Muscle of leg (tissue), 11 donors: ENCODE results near the gene BCL11B. TPM values are rescaled to one million over a fixed set of nuclear protein-coding genes. Genes with fewer than 3 reads are reported as not detected.

Source experiments
- DNase-seq: peaks from one replicate; pipeline ENCODE4 v3.0.0; 2013
- H3K27ac ChIP-seq: one replicate; pipeline ENCODE4 v1.5.1; 2013; ENCODE audit warnings: mild to moderate bottlenecking, low read length, control low read depth
- H3K27me3 ChIP-seq: one replicate; pipeline ENCODE4 v1.6.1; 2013; ENCODE audit warnings: low read length; ENCODE audit not compliant: control insufficient read depth, insufficient read depth
- H3K36me3 ChIP-seq: one replicate; pipeline ENCODE4 v1.6.1; 2013; ENCODE audit warnings: low read length; ENCODE audit not compliant: control insufficient read depth, insufficient read depth
- H3K4me1 ChIP-seq: one replicate; pipeline ENCODE4 v1.6.1; 2013; ENCODE audit warnings: low read length; ENCODE audit not compliant: control insufficient read depth, insufficient read depth
- H3K4me3 ChIP-seq: one replicate; pipeline ENCODE4 v1.5.1; 2013; ENCODE audit warnings: low read length, control low read depth
- H3K9me3 ChIP-seq: replicated peaks from 2 replicates; pipeline ENCODE4 v1.6.1; 2013; ENCODE audit warnings: low read depth, low read length; ENCODE audit not compliant: control insufficient read depth
- whole genome bisulfite sequencing: methylation state at CpG from one replicate; pipeline ENCODE4 v1.1.5; 2013; ENCODE audit warnings: missing lambda C conversion rate; ENCODE audit not compliant: insufficient coverage; 5-methylcytosine and 5-hydroxymethylcytosine counted together
- polyA plus RNA-seq, 8 donors: library from polyadenylated mRNA; unstranded; fragments of 120-200 nt; gene quantifications; one replicate each; pipeline versions ENCODE4 v1.2.1 to v1.2.3, GENCODE V29; 2013; ENCODE audit warnings: inconsistent platforms in 1 of 8, low replicate concordance in 1 of 8; ENCODE audit not compliant: insufficient read length in 8 of 8, insufficient read depth in 1 of 8
- total RNA-seq: library from RNA; stranded (reverse); fragments of 120-200 nt; gene quantifications from one replicate; pipeline ENCODE4 v1.2.4, GENCODE V29; 2013

Gene BCL11B
- total and polyA plus RNA-seq, 9 donors, result 0.89 to 6.3 (median 1.4) TPM

DNA sequence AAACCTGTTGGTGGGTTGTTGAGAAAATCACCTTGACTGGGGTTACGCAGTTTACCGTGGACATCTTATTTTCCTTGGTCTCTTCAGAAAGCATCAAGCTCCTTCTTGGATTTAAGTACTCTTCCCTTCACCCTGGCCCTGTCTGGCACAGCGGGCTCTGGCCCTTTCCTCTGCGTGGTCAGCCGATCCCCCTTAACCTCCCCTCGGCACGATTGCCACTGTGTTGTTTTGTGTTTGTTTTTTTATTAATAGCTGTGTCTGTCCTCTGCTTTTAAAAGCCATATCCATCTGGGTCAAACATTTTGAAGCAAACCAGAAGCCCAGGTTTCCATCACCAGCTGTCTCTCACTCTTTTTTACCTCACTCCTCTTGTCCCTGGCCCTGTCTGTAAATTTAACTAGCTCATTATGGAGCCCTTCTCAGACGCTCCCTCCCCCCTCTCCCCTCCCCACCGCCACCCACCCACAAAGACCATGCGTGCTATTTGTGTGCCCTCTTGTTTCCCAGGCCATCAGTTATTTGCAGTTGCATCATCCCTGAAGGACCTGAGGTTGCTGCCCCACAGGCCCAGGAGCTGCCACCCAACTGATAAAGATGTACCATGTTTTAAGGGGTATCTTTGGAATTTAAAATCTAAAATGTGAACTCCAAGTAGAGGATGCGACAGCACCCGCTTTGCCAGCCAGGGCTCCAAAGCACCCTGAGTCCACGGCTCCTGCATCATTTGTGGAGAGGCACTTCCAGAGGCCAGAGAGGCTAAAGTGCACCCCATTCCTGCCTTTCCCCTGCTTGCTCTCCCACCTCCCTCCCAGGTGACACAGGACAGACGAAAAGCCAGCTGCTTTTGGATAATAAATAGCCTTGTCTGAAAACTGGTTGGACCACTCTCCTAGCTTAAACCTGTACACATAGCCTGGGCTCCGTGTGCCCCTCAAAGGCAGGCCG lies 3.9 kb downstream of the BCL11B start:
- H3K36me3 ChIP-seq, result no peaks in the 10 kb centered on the region
- H3K27me3 ChIP-seq, result peaks cover 72% of the 10 kb centered on the region
- WGBS, result 49% methylated on average over 9 of the region's 16 CpGs
- no peak overlapping the region for H3K4me3 ChIP-seq
- H3K9me3 ChIP-seq, result no peaks in the 10 kb centered on the region
- peaks cover 16% of the 10 kb centered on the region for H3K4me1 ChIP-seq
- no peak for DNase-seq
- no peak overlapping the region for H3K27ac ChIP-seq

DNA sequence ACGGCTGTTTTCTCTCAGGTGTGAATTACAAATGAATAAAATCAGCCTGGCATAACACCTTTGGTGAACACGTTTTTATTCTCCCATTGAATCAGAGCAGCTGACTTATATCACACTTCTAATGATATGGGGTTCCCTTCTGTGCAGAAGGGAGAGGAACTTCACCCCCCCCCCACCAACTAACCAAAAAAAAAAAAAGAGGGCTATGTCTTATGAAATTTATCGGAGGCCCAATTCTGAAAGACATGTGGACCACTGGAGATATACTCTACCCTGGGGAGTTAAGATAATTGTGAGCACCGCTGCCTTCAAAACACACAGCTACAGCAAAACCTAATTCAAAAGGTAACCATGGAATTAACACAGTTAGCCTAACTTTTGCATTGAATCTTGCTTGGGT lies 4.6 kb downstream of the BCL11B start:
- no peak for DNase-seq
- no CpG with 5 or more reads among the region's 4 CpGs for WGBS
- Histone ChIP-seq H3K36me3 (no peaks in the 10 kb centered on the region), H3K4me1 (peaks cover 16% of the 10 kb centered on the region), H3K9me3 (no peaks in the 10 kb centered on the region), H3K4me3 (no peak overlapping the region), H3K27ac (no peak overlapping the region), H3K27me3 (peaks cover 72% of the 10 kb centered on the region)

DNA sequence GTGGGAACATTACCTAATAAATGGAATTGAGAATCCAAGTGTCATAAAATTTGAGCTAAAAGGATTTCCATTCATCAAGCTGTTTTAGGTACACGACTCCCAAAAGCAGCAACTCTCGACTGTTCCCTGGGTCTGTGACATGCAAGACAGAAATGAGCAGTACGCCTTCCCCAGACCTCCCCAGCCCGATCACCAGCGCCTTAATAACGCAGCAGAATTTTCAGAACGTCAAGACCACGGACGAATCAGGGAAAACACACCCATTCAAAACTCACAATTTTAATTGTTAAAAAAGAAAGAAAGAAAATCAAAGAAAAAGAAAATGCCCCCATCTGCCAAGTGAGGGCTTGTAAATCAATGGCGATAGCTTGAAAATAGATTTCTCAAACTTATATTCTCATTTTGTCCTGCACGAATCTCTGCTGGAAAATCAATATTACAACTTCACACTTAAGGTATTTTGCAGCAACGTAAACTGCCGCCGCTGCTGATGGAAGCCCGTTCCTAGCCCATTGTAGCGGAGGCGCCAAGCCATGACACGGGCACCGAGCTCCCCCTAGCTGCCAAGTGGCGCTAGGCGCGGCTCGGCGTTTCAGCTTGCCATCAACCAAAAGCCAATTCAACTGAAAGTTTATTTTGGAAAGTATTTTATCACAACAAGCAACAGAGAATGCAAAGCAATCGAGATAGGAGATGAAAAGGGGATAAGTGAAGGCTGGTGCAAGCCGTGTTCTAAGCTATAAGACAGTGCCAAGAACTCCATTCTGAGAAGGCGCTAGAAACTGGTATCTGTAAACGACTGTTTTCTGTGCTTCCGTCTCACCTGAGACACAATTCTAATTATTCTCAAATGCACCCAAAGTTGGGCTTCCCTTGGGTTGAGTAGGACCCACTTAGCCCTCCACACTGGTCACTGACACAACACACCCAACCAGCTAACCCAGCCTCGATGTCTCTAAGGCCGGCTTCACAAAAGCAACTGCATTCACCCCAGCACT lies 5.5 kb downstream of the BCL11B start:
- peaks cover 69% of the 10 kb centered on the region for H3K27me3 ChIP-seq
- H3K27ac ChIP-seq, result no peak overlapping the region
- 21% methylated on average over 11 of the region's 31 CpGs for WGBS
- no peaks in the 10 kb centered on the region for H3K36me3 ChIP-seq
- H3K9me3 ChIP-seq, result no peaks in the 10 kb centered on the region
- peaks cover 22% of the 10 kb centered on the region for H3K4me1 ChIP-seq
- peak; percentile 85 for DNase-seq
- peak overlapping the region; percentile 27 for H3K4me3 ChIP-seq

DNA sequence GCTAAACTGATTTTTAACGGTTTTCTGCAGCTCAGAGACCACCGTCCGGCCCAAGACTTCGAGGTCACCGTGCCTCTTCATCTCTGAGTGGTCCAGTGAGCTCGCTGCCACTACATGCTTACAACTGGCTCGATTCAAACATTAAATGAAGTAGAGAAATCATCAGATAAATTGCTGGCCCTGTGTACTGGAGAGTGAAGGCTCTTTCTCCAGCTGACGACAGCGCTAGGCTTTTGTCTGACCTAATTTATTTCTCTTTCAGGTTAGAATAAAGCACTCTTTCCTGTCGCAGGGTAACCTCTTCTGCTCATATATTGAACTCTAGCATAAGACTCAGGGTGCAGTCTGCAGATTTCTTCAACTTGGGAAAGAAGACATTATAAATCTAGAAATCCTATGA lies 6.4 kb downstream of the BCL11B start:
- H3K27ac ChIP-seq, result no peak overlapping the region
- DNase-seq, result no peak
- no peak overlapping the region for H3K4me3 ChIP-seq
- peaks cover 32% of the 10 kb centered on the region for H3K4me1 ChIP-seq
- 78% methylated on average over 6 of the region's 10 CpGs for WGBS
- H3K9me3 ChIP-seq, result no peaks in the 10 kb centered on the region
- peaks cover 70% of the 10 kb centered on the region for H3K27me3 ChIP-seq
- H3K36me3 ChIP-seq, result no peaks in the 10 kb centered on the region

DNA sequence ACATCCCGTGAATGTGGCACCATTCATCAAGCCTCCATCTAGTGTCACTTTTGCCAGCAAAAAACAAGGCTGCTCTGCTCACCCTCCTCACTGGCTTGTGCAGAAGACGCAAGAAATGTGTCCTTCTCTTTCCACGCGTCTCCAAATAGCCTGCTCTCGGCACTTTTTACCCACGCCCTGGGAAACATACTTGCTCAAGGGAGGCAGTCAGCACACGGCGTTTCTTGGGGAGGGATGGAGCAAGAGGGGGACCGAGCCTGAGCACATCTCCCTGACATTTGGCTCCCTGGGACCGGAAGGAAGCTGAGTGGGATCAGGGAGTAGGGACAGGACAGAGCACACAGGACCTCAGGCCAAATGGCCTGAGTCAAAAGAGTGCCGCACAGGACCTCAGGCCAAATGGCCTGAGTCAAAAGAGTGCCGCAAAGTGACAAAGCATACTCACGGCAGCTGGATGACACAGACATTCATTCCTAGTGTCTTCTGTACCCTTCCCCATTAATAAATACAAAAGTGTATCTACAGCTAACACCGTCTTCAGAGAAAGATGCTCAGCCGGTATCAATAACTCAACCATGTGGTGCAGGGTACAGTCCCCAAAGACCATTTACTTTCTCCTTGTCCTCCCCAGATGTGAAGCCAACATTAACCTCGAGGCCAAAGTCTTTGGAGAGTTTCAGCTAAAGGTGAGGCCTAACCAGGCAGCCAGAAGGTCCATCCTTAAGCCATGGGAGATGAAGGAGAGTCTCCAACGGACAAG lies 7.1 kb downstream of the BCL11B start:
- DNase-seq, result no peak
- Histone ChIP-seq H3K4me1 (peaks cover 36% of the 10 kb centered on the region), H3K36me3 (no peaks in the 10 kb centered on the region), H3K27ac (no peak overlapping the region), H3K9me3 (no peaks in the 10 kb centered on the region), H3K27me3 (peaks cover 68% of the 10 kb centered on the region), H3K4me3 (no peak overlapping the region)
- 67% methylated on average over 12 of the region's 17 CpGs for WGBS

DNA sequence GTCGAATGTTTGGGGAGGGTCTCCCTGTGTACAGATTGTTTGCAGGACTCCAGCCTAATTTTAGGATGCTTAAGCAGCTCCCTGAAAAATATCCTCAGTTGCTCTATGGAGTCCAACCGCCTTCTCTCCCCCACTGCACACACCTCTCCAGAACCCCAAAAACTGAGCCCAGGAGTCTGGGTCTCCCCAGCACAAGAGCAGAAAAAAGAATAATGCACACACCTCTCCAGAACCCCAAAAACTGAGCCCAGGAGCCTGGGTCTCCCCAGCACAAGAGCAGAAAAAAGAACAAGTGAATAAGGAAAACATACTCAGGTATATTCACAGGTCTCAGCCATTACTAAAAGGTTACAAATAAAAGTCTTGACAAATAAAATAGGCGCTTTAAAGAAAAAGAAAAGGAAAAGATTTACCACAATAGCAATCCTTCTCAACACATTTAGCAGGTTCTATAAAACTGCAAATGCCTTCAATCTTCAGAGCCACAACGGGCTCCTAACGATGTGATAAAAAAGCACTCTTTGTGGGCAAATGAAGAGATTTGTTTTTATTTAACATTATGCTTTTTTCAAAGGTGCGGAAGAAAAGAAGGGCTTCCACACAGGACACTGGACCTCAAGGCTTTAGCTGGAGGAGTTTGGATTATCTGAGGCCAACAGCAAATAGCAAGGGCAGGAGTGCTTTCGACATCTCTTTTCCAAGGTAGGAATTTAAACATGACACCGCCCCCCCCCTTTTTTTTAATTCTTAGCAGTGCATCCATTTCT lies 8.2 kb downstream of the BCL11B start:
- Histone ChIP-seq H3K27ac (no peak overlapping the region), H3K27me3 (peaks cover 58% of the 10 kb centered on the region), H3K9me3 (no peaks in the 10 kb centered on the region), H3K4me3 (no peak overlapping the region), H3K36me3 (no peaks in the 10 kb centered on the region), H3K4me1 (peaks cover 42% of the 10 kb centered on the region)
- WGBS, result 100% methylated on average over 1 of the region's 8 CpGs
- DNase-seq, result no peak

DNA sequence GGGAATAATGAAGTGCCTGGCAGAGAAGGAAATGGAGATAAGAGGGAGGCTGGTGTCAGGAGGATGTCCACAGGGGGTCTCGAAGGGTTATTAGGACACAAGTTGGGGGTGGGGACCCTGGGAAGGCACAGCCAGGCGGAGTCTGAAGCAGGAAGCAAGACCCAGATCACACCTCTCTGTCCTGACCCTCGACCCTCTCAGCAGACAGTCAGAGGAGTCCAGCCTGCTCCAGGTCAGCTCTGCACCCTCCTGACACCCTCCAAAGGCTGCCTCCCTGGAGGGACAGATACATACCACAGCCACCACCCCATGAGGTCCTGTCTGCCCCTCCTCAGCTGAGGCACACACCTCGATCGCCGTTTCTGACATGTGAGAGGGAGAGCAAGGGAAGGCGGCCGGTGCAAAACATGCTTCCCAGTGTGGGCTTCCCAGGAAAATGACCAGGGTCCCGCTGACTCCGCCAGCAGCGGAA lies 9.0 kb downstream of the BCL11B start:
- H3K36me3 ChIP-seq, result no peaks in the 10 kb centered on the region
- H3K27me3 ChIP-seq, result peaks cover 52% of the 10 kb centered on the region
- H3K4me1 ChIP-seq, result peaks cover 46% of the 10 kb centered on the region
- H3K4me3 ChIP-seq, result no peak overlapping the region
- no peak for DNase-seq
- H3K27ac ChIP-seq, result no peak overlapping the region
- 41% methylated on average over 11 of the region's 11 CpGs for WGBS
- no peaks in the 10 kb centered on the region for H3K9me3 ChIP-seq

DNA sequence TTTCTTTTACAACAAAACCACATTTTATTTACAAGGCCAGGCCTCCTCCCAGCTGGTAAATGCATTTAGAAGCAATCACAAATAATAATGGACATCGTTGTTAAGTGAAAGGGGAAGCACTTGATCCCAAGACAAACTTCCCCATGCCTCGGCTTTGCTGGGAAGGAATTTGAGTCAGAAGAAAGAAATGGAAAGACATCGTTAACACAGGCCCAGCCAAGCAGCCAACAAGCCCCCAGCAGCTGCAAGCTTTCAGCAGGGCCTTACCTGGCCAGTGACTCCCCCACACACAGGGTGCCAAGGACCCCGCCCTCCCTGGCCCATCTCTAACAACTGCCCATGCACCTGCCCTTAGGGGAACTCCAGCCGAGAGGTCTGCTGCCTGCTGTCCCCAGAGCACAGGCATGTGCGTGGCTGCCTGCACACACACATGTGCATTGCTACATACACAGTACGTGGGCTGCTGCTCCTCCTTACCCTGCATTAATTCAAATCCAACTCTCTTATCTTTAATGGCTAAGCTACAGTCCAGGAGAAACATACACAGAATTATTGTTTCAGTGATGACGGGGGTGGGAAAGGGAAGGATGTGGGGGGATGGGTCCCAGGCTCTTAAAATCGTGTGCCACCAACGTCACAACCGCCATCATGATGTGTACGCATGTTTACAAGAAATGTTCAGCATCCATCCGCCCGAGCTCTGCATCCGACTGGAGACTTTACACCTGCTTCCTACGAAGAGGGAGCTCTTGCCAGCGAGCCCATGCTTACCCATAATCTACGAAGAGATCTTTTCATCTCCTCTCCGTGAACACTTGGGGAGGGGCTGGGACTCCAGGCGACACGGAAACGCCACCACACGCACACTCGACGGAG lies 9.8 kb downstream of the BCL11B start:
- Histone ChIP-seq H3K4me1 (peaks cover 52% of the 10 kb centered on the region), H3K9me3 (no peaks in the 10 kb centered on the region), H3K4me3 (no peak overlapping the region), H3K27me3 (peaks cover 52% of the 10 kb centered on the region), H3K27ac (peak overlapping the region; percentile 3), H3K36me3 (no peaks in the 10 kb centered on the region)
- peak; percentile 45 for DNase-seq
- WGBS, result 48% methylated on average over 11 of the region's 25 CpGs
